Testis (tissue), 2 donors: ENCODE results near the gene TMEM269.

Experiments
- POLR2A ChIP-seq: fragments of 450-650 bp; IDR thresholded peaks from one replicate; pipeline ENCODE4 v1.6.1; 2017; ENCODE audit warnings: antibody characterized with exemption, mild to moderate bottlenecking, moderate library complexity
- TF ChIP-seq, protein P1 (sequence below), 3 experiments: fragments of 450-650 bp in 2 of 3; fragments of 200-600 bp in 1 of 3; sonication (generic) in 1 of 3; IDR thresholded peaks; one replicate each; pipeline ENCODE4 v1.5.1; 2016 to 2019; ENCODE audit warnings: antibody characterized with exemption in 3 of 3, mild to moderate bottlenecking in 2 of 3, moderate library complexity in 1 of 3

GRCh38 chr1:42820813-42821212 lies 36.0 kb downstream of the TMEM269 start:
- no peak for TF ChIP-seq POLR2A
- TF ChIP-seq, protein P1, sequence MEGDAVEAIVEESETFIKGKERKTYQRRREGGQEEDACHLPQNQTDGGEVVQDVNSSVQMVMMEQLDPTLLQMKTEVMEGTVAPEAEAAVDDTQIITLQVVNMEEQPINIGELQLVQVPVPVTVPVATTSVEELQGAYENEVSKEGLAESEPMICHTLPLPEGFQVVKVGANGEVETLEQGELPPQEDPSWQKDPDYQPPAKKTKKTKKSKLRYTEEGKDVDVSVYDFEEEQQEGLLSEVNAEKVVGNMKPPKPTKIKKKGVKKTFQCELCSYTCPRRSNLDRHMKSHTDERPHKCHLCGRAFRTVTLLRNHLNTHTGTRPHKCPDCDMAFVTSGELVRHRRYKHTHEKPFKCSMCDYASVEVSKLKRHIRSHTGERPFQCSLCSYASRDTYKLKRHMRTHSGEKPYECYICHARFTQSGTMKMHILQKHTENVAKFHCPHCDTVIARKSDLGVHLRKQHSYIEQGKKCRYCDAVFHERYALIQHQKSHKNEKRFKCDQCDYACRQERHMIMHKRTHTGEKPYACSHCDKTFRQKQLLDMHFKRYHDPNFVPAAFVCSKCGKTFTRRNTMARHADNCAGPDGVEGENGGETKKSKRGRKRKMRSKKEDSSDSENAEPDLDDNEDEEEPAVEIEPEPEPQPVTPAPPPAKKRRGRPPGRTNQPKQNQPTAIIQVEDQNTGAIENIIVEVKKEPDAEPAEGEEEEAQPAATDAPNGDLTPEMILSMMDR (IDR thresholded peaks at IDR 0.05): no peak
